ENCODE data around the gene RPA3.

The RPA3 gene

GRCh38 chr7:7653593-7654187 lies 64.7 kb downstream of the RPA3 start:
- peak; percentile 58 for DNase-seq (ENCODE audit: low spot score)

GRCh38 chr7:7652798-7653540 lies 65.4 kb downstream of the RPA3 start:
- no peak for DNase-seq (ENCODE audit: low spot score)

- no peak for DNase-seq (ENCODE audit: low spot score)
Measured at GRCh38 chr7:7651479-7651878, 66.9 kb downstream of the RPA3 start.

GRCh38 chr7:7650682-7651206 lies 67.7 kb downstream of the RPA3 start:
- no peak for DNase-seq (ENCODE audit: low spot score)

- no peak for DNase-seq (ENCODE audit: low spot score)
Measured at GRCh38 chr7:7647495-7648036, 70.8 kb downstream of the RPA3 start.

GRCh38 chr7:7642081-7642480 lies 76.3 kb downstream of the RPA3 start:
- DNase-seq (ENCODE audit: low spot score): no peak

- no peak for DNase-seq (ENCODE audit: low spot score)
Measured at GRCh38 chr7:7641129-7641663, 77.2 kb downstream of the RPA3 start.

- DNase-seq (ENCODE audit: low spot score): peak; percentile 99
Measured at GRCh38 chr7:7640221-7641128, 77.9 kb downstream of the RPA3 start, which contains the start of gene UMAD1. UMAD1 (plus strand) TSS chr7:7640752; CDS start chr7:7673372, 32,620 bp downstream.

- DNase-seq (ENCODE audit: low spot score): peak; percentile 27
Measured at GRCh38 chr7:7639847-7640220, 78.6 kb downstream of the RPA3 start.

- DNase-seq (ENCODE audit: low spot score): no peak
Measured at GRCh38 chr7:7639421-7639820, 79.0 kb downstream of the RPA3 start.

- no peak for DNase-seq (ENCODE audit: low spot score)
Measured at GRCh38 chr7:7630626-7631329, 87.6 kb downstream of the RPA3 start.

- DNase-seq (ENCODE audit: low spot score): no peak
Measured at GRCh38 chr7:7628476-7628875, 89.9 kb downstream of the RPA3 start.

GRCh38 chr7:7620644-7621210 lies 97.7 kb downstream of the RPA3 start:
- no peak for DNase-seq (ENCODE audit: low spot score)

GRCh38 chr7:7620236-7620635 lies 98.2 kb downstream of the RPA3 start:
- no peak for DNase-seq (ENCODE audit: low spot score)

GRCh38 chr7:7618410-7618809 lies 100.0 kb downstream of the RPA3 start:
- no peak for DNase-seq (ENCODE audit: low spot score)

GRCh38 chr7:7617550-7617949 lies 100.9 kb downstream of the RPA3 start:
- no peak for DNase-seq (ENCODE audit: low spot score)

GRCh38 chr7:7614018-7614741 lies 104.2 kb downstream of the RPA3 start:
- DNase-seq (ENCODE audit: low spot score): peak; percentile 39

- no peak for DNase-seq (ENCODE audit: low spot score)
Measured at GRCh38 chr7:7613210-7613609, 105.2 kb downstream of the RPA3 start.

GRCh38 chr7:7612519-7612918 lies 105.9 kb downstream of the RPA3 start:
- no peak for DNase-seq (ENCODE audit: low spot score)

- no peak for DNase-seq (ENCODE audit: low spot score)
Measured at GRCh38 chr7:7609330-7609729, 109.1 kb downstream of the RPA3 start.
